Stimulated activated CD8-positive, alpha-beta memory T cell treated with anti-CD3 and anti-CD28 coated beads, Interleukin-4, amount 100 ng/mL, for 48 hours (primary cell): ENCODE data around the gene TCAP.
A peak's percentile ranks its signal among the peaks of the same experiment; 100 is the strongest.

Experiments
- DNase-seq: peaks from one replicate; pipeline ENCODE4 v3.0.0-alpha.2; 2020

Gene TCAP

GRCh38 chr17:39667945-39668924 lies 3.1 kb downstream of the TCAP start, which contains the start of gene PNMT:
TSS of gene PNMT (plus strand) at chr17:39668453. CDS start at chr17:39668476, 23 bp downstream.
- peak; percentile 85 for DNase-seq

GRCh38 chr17:39669897-39670735 lies 5.0 kb downstream of the TCAP start:
- no peak for DNase-seq

DNA sequence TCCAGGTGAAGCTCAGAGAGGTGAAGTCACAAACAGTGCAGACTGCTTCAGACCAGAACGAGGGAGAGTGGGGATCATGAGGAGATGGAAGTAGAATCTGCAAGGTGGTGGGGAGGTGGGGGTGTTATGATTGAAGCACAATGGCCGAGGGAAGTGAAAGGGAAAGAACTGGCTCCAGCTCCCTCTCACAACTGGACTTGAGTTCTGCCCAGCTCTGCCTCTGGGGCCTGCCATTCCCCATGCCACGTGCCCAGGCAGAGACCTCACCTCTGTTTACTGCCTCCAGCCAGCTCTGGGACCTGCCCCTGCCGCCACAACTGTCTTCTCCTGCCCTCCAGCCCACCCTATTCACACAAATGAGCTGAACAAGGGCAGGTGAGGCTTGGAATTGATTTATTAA lies 5.6 kb downstream of the TCAP start:
- DNase-seq = no peak

- DNase-seq = no peak
Observed at GRCh38 chr17:39671651-39672521, 6.7 kb downstream of the TCAP start.

DNA sequence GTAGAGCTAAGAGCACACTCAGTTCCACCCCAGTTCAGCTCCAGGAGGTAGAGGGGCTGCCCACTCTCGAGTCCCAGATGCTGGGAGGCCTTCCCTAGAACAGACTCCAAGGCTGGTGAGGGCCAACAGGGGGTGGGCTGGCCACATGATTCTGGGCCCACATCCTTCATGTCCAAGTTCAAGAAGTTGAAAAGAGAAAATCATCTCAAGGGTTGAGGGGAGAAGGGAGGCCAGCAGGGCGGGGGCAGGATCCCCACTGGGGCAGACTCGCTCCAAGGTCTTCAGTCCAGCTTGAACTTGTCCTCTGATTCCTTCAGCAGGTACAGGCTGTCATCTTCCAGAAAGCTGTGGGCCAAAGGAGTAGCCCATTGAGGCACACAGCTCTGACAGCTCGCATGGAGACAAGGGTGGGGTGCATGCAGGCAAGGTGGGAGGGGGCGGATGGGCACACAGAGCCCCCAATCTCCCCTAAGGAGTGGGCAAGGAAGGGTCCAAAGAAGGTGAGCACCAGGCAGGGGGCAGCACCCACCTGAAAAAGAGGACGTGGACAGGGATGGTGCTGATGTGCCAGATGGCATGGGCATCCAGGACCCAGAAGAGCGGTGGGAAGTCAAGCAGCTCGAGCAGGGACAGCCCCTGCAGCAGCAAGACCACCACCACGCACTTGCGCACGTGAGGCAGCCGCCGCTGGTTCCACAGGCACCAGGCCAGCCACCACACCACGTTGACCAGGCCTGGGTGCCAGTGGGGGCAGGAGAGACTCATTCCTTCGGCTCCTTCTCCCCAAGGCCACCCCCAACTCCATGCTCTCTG lies 7.6 kb downstream of the TCAP start:
- DNase-seq = no peak

DNA sequence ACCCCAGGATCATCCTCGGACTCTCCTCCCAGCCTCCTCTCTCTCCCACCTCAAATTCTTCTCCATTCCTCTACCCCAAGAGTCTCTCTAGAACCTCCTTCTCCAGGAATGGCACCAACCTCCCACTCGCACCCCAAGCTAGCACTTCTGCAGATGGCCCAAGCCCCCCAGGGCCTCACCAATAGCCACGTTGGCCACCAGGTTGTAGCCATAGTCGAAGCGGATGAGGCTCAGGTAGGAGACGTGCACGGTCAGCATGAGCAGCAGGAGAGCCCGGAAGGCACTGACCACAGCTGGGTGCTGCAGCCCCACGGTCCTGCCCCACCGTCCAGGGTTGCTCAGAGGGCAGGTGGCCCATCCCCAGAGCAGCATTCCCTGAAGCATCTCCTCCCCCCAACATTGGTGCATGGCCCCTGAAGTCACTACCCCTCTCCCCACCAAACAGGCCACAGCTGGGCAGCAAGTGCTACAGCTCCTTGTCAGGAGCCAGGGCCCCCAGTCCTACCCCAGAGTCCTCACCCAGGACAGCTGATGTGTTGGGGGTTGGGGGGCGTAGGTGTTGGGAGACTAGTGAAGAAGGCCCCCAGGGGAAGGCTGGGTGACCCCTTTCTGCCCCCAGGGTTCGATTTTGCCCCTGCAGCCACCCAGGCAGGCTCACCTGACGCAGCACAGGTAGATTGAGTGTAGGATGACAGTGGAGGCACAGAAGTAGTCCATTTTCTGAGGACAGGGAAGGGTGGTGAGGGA lies 8.4 kb downstream of the TCAP start:
- no peak for DNase-seq

GRCh38 chr17:39674179-39674578 lies 9.0 kb downstream of the TCAP start:
- DNase-seq = no peak

- no peak for DNase-seq
Observed at GRCh38 chr17:39674702-39675389, 9.7 kb downstream of the TCAP start.

DNA sequence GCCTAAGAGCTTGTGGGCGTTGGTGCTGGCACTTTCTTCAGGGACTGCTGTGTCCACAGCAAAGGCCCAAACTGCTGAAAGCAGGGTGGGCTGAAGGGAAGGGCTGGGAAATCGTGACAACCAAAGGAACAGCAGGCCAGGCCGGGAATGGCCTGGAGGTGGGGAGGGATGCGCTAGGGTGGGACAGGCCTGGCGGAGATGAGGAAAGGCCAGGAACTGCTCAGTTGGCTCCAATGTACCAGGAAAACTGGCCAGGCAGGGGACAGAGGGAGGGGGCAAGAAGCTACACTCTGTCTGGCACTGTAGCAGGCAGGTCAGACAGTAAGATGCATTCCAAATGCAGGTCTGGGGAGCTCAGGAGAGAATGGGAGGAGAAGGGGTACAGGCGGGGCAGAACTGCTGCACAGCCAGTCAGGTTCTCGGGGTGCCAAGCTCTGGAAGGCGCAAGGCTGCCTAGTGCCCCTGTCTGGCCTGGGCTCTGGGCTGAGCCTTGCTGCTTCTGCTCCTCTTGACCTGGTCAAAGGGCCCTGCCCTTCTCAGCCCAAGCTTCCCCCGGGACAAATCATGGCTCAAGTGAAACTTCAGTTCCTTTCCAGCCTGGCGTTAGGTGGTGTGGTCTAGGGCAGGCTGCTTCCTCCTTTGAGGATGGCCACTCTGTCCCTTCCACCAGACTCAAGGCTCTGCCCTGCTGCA lies 10.4 kb downstream of the TCAP start:
- DNase-seq = no peak

- peak; percentile 56 for DNase-seq
Observed at GRCh38 chr17:39676198-39676819, 11.2 kb downstream of the TCAP start.

- no peak for DNase-seq
Observed at GRCh38 chr17:39677072-39677471, 11.9 kb downstream of the TCAP start.

- no peak for DNase-seq
Observed at GRCh38 chr17:39677542-39678339, 12.6 kb downstream of the TCAP start.

- DNase-seq = no peak
Observed at GRCh38 chr17:39678340-39679116, 13.4 kb downstream of the TCAP start.

- DNase-seq = peak; percentile 57
Observed at GRCh38 chr17:39679521-39680192, 14.5 kb downstream of the TCAP start.

GRCh38 chr17:39683295-39683939 lies 18.3 kb downstream of the TCAP start:
- no peak for DNase-seq
